Body of pancreas (tissue), 4 donors: Measurements from ENCODE around the gene H1-8.

Source experiments
- CTCF ChIP-seq, 7 experiments: fragments of 450-650 bp in 4 of 7; fragments of 200-600 bp in 3 of 7; sonication (generic) in 3 of 7; IDR thresholded peaks; one replicate each; pipeline ENCODE4 v1.5.1; 2016 to 2019; ENCODE audit warnings: antibody characterized with exemption in 7 of 7
- POLR2A ChIP-seq, 3 donors: fragments of 450-650 bp; IDR thresholded peaks; one replicate each; pipeline ENCODE4 v1.6.1; 2016; ENCODE audit warnings: antibody characterized with exemption in 3 of 3, mild to moderate bottlenecking in 2 of 3

GRCh38 chr3:129560911-129561594 is 18.1 kb downstream of the H1-8 start:
- TF ChIP-seq CTCF (IDR thresholded peaks at IDR 0.05) (no peak), POLR2A (IDR thresholded peaks at IDR 0.05) (no peak)
